BE2C (cell line): Measurements from ENCODE around the gene SF3A2.
A peak's percentile ranks its signal among the peaks of the same experiment; 100 is the strongest.

Source experiments
- DNase-seq: peaks from one replicate; pipeline ENCODE4 v3.0.0-alpha.2; 2020
- H3K27me3 ChIP-seq: fragments of 250-450 bp; sonication (Bioruptor Pico); 2 replicates; pipeline ENCODE4 v1.5.1; 2020; ENCODE audit warnings: mild to moderate bottlenecking
- H3K36me3 ChIP-seq: fragments of 250-450 bp; sonication (Bioruptor Pico); 2 replicates; pipeline ENCODE4 v1.5.1; 2020; ENCODE audit warnings: mild to moderate bottlenecking
- H3K4me1 ChIP-seq: fragments of 250-450 bp; sonication (Bioruptor Pico); 2 replicates; pipeline ENCODE4 v1.5.1; 2020
- H3K4me3 ChIP-seq: 2 replicates; pipeline ENCODE4 v1.5.1; 2011; ENCODE audit warnings: low read depth, low read length
- H3K9me3 ChIP-seq: fragments of 250-450 bp; sonication (Bioruptor Pico); 2 replicates; pipeline ENCODE4 v1.5.1; 2020
- CTCF ChIP-seq: IDR thresholded peaks from 2 replicates; pipeline ENCODE4 v1.5.1; 2012; ENCODE audit warnings: mild to moderate bottlenecking, low read depth, low read length

The SF3A2 gene

DNA sequence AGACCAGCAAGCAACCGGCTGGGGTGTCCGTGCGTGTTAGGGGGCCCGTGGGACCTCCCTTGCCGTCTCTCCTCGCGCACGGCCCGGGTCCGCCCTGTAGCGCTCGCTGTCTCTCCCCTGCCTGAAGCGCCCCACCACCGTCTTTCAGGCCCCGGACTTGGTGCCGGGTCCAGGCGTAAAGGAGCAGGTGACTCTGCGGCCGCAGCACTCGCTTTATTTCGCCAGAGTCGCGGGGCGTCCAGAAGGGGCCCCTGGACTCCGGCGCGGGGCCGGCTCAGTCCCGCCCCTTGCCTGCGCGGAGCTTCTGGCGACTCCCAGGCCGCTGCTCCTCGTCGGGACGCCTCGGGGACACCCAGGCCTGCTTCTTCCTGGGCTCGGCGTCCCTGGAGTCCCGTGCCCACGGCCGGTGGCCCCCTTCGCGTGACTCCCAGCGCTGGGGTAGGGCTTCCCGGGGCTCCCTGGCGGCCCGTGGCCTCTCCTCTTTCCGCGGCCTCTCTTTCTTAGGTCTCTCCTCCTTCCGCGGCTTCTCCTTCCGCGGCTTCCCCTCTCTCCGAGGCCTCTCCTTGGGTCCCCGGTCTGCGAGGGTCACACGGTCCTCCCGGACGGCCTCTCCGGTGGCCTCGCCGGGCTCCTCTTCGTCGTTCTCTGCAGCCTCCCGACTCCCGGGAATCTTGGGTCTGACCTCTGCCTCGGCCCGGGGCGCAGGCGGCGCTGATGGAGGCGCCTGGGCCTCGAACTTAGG is 15.6 kb downstream of the SF3A2 start:
- no peak for TF ChIP-seq CTCF
- peak; percentile 15 for DNase-seq
- Histone ChIP-seq H3K9me3 (no peaks in the 10 kb centered on the region), H3K4me1 (no peaks in the 10 kb centered on the region), H3K27me3 (no peaks in the 10 kb centered on the region), H3K4me3 (no peak overlapping the region), H3K36me3 (peaks cover 26% of the 10 kb centered on the region)

DNA sequence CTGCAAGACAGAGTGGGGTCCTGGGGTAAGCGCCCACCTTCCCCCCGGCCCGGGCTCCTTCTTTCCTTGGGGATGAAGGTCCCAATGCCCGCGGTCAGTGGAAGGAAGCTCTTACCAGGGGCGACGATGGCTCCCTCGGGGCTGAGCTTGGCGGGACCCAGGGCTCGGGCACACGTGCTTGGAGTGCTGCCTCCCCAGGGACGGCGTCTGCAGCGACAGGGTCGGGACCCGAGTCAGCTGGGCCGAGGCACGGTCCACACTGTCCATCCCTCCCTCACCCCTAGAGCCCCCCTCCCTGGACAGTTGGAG is 16.1 kb downstream of the SF3A2 start:
- Histone ChIP-seq H3K9me3 (no peaks in the 10 kb centered on the region), H3K4me3 (no peak overlapping the region), H3K4me1 (no peaks in the 10 kb centered on the region), H3K27me3 (no peaks in the 10 kb centered on the region), H3K36me3 (peaks cover 21% of the 10 kb centered on the region)
- DNase-seq: peak; percentile 21
- TF ChIP-seq CTCF: no peak

GRCh38 chr19:2253106-2254063 is 16.8 kb downstream of the SF3A2 start:
- H3K9me3 ChIP-seq: no peaks in the 10 kb centered on the region
- 0 out of 2 replicates have a peak, but pooled peaks have one; percentile 10 for TF ChIP-seq CTCF
- peaks cover 19% of the 10 kb centered on the region for H3K36me3 ChIP-seq
- peak; percentile 15 for DNase-seq
- H3K4me3 ChIP-seq: no peak overlapping the region
- no peaks in the 10 kb centered on the region for H3K4me1 ChIP-seq
- no peaks in the 10 kb centered on the region for H3K27me3 ChIP-seq

- H3K9me3 ChIP-seq: no peaks in the 10 kb centered on the region
- no peaks in the 10 kb centered on the region for H3K27me3 ChIP-seq
- TF ChIP-seq CTCF: no peak
- no peak for DNase-seq
- H3K4me3 ChIP-seq: no peak overlapping the region
- H3K4me1 ChIP-seq: no peaks in the 10 kb centered on the region
- H3K36me3 ChIP-seq: peaks cover 12% of the 10 kb centered on the region; the same call in 1 of the 2 replicates
These were observed 17.6 kb downstream of the SF3A2 start for GRCh38 chr19:2254064-2254872.

DNA sequence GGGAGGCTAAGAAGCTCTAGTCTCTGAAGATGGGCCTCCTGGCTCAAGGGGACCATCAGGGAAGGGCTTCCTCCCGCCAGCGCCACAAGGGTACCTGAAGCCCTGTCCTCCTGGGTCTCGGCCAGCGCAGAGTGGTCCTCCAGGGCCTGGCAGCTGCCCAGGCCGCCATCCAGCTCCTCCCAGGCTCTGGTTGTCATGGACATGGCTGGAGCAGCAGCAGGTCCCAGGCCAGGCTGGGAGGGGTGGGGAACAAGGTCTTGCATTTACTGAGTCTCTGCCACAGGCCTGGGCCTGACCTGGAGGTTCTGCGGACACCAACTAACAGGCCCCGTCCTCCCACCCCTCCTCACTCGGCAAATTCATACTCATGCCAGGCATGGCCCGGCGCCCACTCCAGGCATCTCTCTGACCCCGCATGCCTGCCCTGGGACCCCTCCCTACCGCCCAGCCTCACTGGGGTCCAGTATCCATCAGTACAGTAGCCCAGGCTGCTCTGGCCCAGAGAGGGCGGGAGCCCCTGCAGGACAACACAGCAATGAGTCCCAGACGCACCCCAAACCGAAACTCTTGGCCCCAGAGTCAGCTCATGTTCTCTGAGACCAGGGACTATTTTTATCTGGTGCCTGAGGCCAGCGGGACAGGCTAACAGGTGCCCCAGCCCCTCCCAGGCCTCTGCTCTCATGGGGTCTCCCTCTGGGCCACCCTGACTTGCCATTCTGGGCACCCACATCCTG is 18.7 kb downstream of the SF3A2 start:
- Histone ChIP-seq H3K27me3 (no peaks in the 10 kb centered on the region), H3K4me3 (no peak overlapping the region), H3K4me1 (no peaks in the 10 kb centered on the region), H3K36me3 (peaks cover 5% of the 10 kb centered on the region; the same call in 1 of the 2 replicates), H3K9me3 (no peaks in the 10 kb centered on the region)
- DNase-seq: peak; percentile 35
- no peak for TF ChIP-seq CTCF
